ENCODE measurements around the gene MMP2.

GRCh38 chr16:55435387-55435786 lies 43.6 kb upstream of the MMP2 start:
- TF ChIP-seq, protein P1, sequence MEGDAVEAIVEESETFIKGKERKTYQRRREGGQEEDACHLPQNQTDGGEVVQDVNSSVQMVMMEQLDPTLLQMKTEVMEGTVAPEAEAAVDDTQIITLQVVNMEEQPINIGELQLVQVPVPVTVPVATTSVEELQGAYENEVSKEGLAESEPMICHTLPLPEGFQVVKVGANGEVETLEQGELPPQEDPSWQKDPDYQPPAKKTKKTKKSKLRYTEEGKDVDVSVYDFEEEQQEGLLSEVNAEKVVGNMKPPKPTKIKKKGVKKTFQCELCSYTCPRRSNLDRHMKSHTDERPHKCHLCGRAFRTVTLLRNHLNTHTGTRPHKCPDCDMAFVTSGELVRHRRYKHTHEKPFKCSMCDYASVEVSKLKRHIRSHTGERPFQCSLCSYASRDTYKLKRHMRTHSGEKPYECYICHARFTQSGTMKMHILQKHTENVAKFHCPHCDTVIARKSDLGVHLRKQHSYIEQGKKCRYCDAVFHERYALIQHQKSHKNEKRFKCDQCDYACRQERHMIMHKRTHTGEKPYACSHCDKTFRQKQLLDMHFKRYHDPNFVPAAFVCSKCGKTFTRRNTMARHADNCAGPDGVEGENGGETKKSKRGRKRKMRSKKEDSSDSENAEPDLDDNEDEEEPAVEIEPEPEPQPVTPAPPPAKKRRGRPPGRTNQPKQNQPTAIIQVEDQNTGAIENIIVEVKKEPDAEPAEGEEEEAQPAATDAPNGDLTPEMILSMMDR (IDR thresholded peaks at IDR 0.05), result no peak
- no peak for TF ChIP-seq POLR2A (IDR thresholded peaks at IDR 0.05)
